HG03025 (cell line): ENCODE measurements around the gene TAF11.
"Not testable (repeated sequence)": the region's sequence is repeated elsewhere in the genome, so short reads cannot be mapped to it uniquely, and the experiment has no call there.

Experiments
- ATAC-seq: cut with Tn5 transposase; IDR thresholded peaks from one replicate; pipeline ENCODE4 v1.9.1; 2021; ENCODE audit warnings: mild to moderate bottlenecking, moderate library complexity; ENCODE audit not compliant: unreplicated experiment, low FRiP score

TAF11 gene, protein sequence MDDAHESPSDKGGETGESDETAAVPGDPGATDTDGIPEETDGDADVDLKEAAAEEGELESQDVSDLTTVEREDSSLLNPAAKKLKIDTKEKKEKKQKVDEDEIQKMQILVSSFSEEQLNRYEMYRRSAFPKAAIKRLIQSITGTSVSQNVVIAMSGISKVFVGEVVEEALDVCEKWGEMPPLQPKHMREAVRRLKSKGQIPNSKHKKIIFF

GRCh38 chr6:34887753-34888513 is at the start of gene TAF11:
Gene TAF11 (minus strand): TSS chr6:34888042. CDS start chr6:34887957, 85 bp downstream.
- ATAC-seq, result peak; percentile 60

DNA sequence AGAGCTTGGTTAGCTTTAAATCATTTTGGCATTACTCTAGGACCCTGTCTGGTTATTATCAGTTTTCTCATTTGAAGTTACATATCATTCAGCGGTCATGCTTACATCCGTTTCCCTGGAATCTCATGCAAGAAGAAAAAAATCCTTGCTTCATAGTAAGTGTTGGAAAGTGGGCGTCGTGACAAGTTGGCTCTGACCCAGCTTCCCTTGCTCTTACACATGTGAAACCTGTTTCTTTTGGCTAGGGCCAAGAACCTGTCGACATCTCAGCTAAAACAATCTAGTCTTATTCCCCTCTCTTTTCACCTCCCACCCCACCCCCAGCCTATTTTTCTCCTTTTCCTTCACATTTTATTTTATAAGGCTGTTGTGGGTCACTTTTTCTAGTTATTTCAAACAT is 46.7 kb upstream of the TAF11 start:
- ATAC-seq, result no peak

GRCh38 chr6:34932202-34932601 is 44.4 kb upstream of the TAF11 start:
- ATAC-seq, result not testable (repeated sequence)

- ATAC-seq, result no peak
These were observed 42.4 kb upstream of the TAF11 start for GRCh38 chr6:34930221-34930620.

DNA sequence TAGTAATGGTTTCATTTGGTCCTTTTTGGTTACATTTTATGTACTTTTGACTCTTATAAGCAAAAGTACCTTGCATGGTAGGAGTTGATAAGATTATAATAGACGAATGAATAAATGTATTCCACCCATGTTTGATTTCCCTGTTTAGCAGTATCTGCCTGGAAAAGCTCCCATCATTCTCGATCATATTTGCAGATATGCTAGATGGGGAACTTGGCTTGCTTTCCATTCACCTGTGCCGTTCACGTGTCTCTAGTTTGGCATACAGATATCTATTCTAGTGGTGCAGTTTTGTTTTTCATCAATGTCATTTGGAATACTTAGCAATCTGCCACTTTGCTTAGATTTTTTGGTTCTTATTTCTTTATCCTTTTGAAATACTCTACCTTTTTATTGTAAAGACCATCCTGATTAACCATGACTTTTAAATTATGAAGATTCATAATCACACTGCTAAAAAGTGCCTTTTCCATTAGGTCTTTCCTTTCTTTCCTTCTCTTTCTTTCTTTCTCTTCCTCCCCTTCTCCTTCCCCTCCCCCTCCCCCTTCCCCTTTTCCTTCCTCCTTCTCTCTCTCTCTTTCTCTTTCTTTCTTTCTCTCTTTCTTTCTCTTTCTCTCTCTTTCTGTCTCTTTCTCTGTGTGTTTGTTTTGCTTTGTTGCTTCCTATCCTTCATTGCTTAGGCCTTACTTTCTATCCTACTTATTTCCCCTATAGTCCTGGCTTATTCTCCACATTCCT is 41.6 kb upstream of the TAF11 start:
- ATAC-seq, result no peak

DNA sequence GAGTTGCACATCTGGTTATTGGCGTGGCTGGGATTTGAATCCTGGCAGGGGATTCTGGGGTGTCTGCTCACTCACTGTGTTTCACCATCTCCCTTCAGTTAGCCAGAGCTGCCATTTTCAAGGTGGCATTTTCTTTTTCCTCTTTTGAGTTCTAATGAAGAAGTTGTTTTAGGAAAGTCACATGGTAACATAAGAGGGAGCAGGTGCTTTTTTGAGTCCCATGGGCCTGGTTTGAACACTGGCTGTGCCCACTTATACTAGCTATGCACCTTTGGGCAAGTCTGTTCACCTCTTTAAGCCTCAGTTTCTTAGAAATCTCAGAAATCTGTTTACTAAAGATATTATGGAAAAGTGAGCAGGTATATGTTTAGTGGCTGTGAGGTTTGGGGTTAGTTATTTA is 40.9 kb upstream of the TAF11 start:
- no peak for ATAC-seq

DNA sequence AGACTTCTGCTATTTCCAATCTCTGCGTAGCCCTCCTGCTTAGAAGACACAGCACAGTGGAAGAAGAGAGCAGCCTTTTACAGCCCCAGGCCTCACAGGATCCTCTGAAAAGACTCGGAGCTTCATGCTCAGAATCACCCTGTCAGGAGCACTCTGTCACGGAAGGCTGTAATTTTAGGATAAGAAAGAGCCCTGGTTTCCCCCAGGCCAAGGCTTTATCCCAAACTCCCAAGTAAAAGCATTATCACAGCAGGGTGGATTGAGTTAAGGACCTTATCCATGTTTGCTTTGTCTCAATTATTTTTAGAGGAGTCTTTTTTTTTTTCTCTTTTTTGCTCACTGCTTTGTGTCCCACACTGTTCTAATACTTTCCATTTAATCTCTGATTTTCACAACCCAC is 40.4 kb upstream of the TAF11 start:
- ATAC-seq, result no peak

DNA sequence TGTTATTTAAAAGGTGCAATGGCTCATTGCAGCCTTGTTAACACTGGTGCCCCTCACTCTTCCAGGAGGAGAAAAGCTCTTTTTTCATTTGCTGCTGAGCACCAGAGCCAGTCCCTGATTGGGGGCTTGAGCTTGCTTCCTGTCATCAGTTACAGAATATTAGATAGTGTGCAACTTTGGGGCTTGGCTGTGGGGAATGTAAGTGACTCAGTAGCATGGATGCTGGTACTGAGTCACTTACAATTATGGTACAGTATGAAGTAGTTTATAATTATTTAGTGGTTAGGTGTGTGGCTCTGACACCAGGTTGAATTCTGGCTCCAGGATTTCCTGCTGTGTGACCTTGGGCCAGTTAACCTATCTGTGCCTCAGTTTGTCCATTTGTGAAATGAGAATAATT is 38.8 kb upstream of the TAF11 start:
- no peak for ATAC-seq

- ATAC-seq, result no peak
These were observed 37.2 kb upstream of the TAF11 start for GRCh38 chr6:34924831-34925625.

DNA sequence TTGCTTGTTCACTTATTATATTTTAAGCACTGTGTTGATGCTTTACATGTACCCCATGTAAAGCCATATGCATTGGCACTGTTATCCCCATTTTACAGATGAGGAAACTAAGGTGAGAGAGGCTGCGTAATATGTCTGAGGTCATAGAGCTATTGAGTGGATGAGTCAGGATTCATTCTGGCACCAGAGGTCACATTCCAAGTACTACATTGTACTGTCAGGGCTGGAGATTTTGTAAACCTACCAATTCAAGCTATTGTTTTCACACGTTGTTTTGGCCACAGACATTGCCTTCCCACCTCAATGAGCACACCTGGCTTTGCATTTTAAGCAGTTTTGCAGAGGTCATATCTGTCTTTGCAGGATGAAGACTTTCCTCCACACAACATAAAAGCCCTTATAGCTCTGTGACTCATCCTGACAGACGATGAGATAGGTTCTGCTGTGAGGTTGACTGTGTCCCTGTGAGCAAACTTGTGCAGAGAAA is 34.4 kb upstream of the TAF11 start:
- ATAC-seq, result no peak

DNA sequence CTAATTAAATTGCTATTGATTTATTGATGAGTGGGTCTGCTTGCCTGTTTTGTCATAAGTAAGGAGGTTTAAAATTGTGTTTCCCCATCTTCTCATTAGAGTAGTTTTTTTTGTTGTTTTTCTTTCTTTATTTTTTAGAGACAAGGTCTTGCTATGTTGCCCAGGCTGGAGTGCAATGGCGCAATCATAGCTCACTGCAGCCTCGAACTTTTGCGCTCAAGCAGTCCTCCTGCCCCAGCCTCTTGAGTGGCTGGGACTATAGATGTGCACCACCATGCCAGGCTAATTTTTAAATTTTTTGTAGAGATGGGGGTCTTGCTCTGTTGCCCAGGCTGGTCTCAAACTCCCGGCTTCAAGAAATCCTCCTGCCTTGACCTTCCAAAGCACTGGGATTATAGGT is 32.3 kb upstream of the TAF11 start:
- no peak for ATAC-seq

GRCh38 chr6:34919651-34920050 is 31.8 kb upstream of the TAF11 start:
- ATAC-seq, result no peak

DNA sequence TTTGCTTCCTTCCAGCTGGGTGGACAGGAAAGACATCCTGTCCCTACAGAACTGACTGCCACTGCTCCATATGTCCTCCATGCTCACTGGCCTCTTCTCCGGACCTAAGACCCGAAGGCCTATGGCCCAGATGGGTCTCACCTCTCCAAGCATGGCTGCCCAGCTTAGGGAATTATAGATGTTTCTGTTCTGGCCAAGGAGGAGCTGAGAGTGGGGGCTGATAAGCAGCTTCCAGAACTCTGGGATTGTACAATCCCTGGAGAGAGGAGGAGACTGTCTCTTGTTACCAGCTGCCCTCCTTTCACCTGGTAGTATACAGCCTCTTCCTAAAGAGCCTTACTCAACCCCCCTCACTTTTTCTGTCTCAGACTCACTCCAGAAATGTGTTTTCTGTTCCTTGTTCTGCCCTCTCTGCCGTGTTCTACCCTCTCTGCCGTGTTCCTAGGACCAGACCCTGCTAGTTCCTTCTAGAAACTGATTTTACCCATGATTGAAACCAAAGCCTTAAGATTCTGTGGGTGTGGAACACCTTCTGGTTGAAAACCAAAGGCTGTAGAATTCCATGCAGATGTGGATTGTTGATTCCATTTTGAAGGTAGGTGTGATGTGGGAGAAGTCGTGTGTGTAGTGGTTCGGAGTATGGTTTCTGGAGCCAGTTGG is 29.9 kb upstream of the TAF11 start:
- no peak for ATAC-seq

DNA sequence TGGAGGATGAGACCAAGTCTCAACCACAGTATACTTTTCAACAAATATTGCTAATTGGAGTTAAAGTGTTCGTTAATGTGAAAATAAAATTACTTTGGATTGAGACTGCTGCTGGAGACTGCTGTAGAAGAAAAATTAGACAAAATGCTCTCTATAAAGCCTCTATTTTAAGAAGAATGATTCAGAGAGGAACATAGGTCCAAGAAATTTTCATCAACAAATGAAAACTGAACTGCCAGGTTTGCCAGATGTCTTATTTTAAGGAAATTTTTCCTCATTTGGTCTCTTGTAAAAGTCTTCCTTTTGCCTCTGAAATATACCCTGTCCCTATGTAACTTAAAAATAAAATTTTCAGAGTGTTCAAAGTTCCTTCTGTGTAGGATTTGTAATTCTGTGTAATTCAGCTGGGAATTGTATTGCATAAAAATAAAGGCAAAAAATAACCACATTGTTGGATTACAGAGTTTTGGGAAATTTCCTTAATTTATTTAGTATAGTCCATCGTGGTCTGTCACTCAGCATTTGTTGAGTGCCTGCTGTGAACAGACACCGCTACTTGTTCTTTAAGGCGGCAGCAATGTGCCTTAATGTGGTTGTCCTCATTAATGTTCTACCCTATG is 28.6 kb upstream of the TAF11 start:
- no peak for ATAC-seq

DNA sequence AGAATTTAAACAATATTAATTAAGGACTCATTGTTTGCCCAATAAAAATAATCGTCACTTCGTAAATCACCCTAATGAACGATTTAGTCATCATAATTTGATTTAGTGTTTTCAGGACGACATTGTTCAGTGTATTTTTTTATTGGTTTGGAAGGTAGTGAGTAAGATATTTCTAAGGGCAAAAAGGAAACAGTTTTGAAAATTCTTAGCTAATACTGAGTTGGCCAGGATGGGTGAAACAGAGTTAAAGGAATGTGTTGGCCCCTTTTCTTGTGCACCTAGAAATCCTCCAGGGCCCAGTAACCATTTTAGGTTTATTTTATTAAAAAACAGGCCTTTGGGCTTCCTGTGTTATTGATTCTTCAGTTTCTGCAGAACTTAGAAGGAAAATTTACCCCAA is 26.5 kb upstream of the TAF11 start:
- ATAC-seq, result no peak

GRCh38 chr6:34912715-34913464 is 25.0 kb upstream of the TAF11 start:
- no peak for ATAC-seq

DNA sequence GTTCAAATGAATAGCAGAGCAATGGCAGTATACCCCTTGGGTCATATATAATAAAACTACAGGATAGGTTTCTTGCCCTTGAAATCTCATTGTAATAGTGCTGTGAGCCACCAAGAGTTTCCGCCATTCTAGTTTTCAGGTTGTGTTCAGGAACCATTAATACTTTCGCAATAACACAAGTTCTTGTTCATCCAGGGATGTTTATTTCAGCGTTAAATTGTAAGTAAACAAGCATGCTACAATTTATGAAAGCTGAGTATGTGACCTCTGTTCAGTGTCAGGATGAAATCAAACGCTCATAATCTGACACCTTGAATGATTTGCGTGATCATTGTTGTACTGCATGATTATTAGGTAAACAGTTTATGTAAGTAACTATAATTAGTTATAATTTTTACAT is 24.0 kb upstream of the TAF11 start:
- no peak for ATAC-seq

DNA sequence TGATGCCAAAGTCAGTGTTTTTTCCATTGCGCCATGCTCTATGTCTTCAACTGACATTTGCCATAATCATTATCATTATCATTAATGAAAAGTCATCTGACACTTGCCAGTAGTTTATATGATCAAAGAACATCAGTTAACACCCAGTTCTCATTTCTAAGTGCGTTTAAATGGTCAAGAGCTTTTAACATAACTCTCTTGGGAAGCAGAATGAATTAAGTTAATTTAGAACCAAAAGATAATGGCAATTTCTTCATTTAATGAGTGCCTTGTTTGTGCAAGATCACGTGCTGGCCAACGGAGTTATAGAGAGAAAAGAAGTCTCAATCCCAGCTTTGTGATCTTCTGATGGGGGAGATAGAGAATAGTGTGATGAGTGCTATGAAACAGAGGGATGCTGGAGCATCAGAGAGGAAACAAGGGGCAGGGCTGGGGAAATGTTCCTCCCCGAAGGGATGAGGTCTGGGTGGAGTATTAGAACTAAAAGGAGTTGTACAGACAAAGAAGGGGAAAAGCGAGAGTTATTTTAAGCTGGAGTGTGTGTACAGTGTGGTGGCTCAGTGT is 21.6 kb upstream of the TAF11 start:
- ATAC-seq, result no peak

GRCh38 chr6:34908194-34908593 is 20.4 kb upstream of the TAF11 start:
- no peak for ATAC-seq
